ENCODE data around the gene ZSWIM1. TPM values are rescaled to one million over a fixed set of nuclear protein-coding genes. Genes with fewer than 3 reads are reported as not detected.

Gene ZSWIM1
- total and polyA plus RNA-seq, 2 of the 13 experiments (the other 11 are each of a cell fraction or from before 2014, with no cell fraction given) = 9.5 to 11.7 TPM

DNA sequence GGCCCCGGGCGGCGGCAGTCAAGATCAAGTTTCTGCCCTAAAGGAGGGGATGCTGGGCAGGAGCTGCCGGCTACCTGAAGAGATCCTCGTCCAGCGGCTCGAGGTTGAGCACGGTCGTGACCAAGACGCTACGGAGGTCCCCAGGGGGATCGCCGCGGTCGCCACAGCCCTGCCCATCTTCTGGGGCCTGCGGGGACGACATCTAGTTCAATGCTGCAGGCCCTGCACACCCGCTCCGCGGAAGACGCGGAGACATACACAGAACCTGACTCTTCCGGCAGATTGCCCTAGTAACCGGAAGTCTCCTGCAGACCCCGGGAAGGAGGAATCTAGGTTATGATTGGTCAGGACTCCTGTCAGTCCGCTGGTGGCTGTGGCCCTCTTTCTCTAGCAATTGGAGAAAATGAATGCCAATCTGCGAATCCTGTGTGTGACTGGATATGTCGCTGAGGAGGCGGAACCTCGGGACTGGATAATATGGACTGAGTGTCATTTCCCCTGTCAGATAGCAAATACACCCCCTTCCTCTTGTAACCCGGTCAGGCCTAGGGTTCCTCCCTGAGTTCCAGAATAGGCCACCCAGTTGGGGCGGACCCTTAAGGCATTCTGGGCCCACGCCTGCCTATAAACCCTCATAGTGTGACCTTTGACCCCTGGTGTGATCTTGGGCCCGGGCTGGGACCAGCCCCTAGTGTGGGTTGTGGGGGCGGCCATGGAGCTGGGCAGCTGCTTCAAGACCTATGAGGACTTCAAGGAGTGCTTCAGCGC, 23.7 kb upstream of the ZSWIM1 start, which contains the start of the genes ACOT8 and ZSWIM3 (continued):
- TF ChIP-seq PLSCR1 (CRISPR knock-in tag; IDR thresholded peaks at IDR 0.05; ENCODE audit: borderline replicate concordance) (no peak), MXI1 (IDR thresholded peaks at IDR 0.05; ENCODE audit: borderline replicate concordance, low read depth, low read length) (peak; percentile 82; the same call in 2 of the 3 replicates), ZNF230 (CRISPR knock-in tag; IDR thresholded peaks at IDR 0.05) (peak; percentile 28), DBP (CRISPR knock-in tag; IDR thresholded peaks at IDR 0.05; ENCODE audit: not compliant biosample characterization) (no peak), TRIM24 (CRISPR knock-in tag; IDR thresholded peaks at IDR 0.05) (no peak), SNAPC4 (CRISPR knock-in tag; IDR thresholded peaks at IDR 0.05) (peak; percentile 79), ZBTB7A (CRISPR knock-in tag; IDR thresholded peaks at IDR 0.05) (no peak), PLRG1 (conservative IDR thresholded peaks at IDR 0.05) (no peak), NFATC3 (CRISPR knock-in tag; IDR thresholded peaks at IDR 0.05) (0 out of 2 replicates have a peak, but pooled peaks have one; percentile 15), ZNF136 (CRISPR knock-in tag; IDR thresholded peaks at IDR 0.05; ENCODE audit: low read depth) (0 out of 2 replicates have a peak, but pooled peaks have one; percentile 77), ZSCAN25 (CRISPR knock-in tag; IDR thresholded peaks at IDR 0.05) (peak; percentile 82; the same call in 1 of the 2 replicates), NCOR1 (IDR thresholded peaks at IDR 0.05; ENCODE audit: borderline replicate concordance, low read length) (peak; percentile 70; the same call in 1 of the 2 replicates), ZNF614 (CRISPR knock-in tag; IDR thresholded peaks at IDR 0.05; ENCODE audit: borderline replicate concordance) (peak; percentile 92), PAF1 (CRISPR knock-in tag; IDR thresholded peaks at IDR 0.05) (no peak), ZNF841 (CRISPR knock-in tag; IDR thresholded peaks at IDR 0.05; ENCODE audit: borderline replicate concordance) (no peak), GATAD2A (CRISPR knock-in tag; IDR thresholded peaks at IDR 0.05) (no peak), ZNF749 (CRISPR knock-in tag; IDR thresholded peaks at IDR 0.05; ENCODE audit: borderline replicate concordance) (0 out of 2 replicates have a peak, but pooled peaks have one; percentile 55), NKX3-1 (CRISPR knock-in tag; IDR thresholded peaks at IDR 0.05) (peak; percentile 50; the same call in 1 of the 2 replicates), ZNF615 (CRISPR knock-in tag; IDR thresholded peaks at IDR 0.05; ENCODE audit: borderline replicate concordance) (no peak)
- TF ChIP-seq, protein P1, sequence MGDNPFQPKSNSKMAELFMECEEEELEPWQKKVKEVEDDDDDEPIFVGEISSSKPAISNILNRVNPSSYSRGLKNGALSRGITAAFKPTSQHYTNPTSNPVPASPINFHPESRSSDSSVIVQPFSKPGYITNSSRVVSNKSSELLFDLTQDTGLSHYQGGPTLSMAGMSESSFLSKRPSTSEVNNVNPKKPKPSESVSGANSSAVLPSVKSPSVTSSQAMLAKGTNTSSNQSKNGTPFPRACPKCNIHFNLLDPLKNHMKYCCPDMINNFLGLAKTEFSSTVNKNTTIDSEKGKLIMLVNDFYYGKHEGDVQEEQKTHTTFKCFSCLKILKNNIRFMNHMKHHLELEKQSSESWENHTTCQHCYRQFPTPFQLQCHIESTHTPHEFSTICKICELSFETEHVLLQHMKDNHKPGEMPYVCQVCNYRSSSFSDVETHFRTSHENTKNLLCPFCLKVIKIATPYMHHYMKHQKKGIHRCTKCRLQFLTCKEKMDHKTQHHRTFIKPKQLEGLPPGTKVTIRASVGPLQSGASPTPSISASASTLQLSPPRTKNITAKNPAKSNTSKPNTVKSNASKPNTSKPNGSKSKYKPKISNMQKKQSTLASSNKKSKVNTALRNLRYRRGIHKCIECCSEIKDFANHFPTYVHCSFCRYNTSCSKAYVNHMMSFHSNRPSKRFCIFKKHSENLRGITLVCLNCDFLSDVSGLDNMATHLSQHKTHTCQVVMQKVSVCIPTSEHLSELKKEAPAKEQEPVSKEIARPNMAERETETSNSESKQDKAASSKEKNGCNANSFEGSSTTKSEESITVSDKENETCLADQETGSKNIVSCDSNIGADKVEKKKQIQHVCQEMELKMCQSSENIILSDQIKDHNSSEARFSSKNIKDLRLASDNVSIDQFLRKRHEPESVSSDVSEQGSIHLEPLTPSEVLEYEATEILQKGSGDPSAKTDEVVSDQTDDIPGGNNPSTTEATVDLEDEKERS (CRISPR knock-in tag; IDR thresholded peaks at IDR 0.05) = peak; percentile 72; the same call in 1 of the 2 replicates
